Activated CD4-positive, alpha-beta T cell treated with anti-CD3 and anti-CD28 coated beads for 1 hour (primary cell): ENCODE data around the gene GHITM.
"Not testable (repeated sequence)": the region's sequence is repeated elsewhere in the genome, so short reads cannot be mapped to it uniquely, and the experiment has no call there.

ENCODE experiments used
- DNase-seq: peaks from one replicate; pipeline ENCODE4 v3.0.0-alpha.2; 2020

Gene GHITM

GRCh38 chr10:84176836-84177474 lies 37.6 kb downstream of the GHITM start:
- DNase-seq = no peak

DNA sequence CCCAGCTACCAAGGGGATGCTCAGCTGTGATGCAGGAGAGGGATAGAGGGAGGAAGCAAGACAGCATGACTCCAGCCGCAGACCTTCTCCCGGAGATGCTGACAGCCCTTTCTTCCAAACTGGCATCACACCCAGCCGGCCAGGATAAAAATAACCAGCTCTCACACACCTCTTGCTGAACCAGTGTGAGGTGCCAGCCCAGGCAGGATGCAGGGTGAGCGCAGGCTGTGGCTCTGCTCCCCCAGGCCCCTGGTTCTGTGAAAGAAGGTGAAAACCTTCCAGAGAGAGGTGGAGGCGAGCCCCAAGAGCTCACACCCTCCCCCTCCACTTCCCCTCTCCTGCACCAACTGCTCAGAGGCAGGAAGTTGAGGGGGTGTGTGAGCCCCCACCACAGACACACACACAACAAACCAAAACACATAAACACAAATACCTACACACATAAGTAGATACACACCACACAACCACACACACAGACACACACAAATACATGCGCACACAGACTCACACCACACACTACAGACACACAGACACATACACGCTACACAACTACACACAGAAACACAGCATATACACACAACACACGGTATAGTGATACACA lies 38.3 kb downstream of the GHITM start:
- DNase-seq = no peak

- DNase-seq = no peak
Measured at GRCh38 chr10:84178160-84178609, 38.9 kb downstream of the GHITM start.

- DNase-seq = no peak
Measured at GRCh38 chr10:84179059-84179710, 39.9 kb downstream of the GHITM start.

GRCh38 chr10:84180386-84180785 lies 41.1 kb downstream of the GHITM start:
- not testable (repeated sequence) for DNase-seq

DNA sequence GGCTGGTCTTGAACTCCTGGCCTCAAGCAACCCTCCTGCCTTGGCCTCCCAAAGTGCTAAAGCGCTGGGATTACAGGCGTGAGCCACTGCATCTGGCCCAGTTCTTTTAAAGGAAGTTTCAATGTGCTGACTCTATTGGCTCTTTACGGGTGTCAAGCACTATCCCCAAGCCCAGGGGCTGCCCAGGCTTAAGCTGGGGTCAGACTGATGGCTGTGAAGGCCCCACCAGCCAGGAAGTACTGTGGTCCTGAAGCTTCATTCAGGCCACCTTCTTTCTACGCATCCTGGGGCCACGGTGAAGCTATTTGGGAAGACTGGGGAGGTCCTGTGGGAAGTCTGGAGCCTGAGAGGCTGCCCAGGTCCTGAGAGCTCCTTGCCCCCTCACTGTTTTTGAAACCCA lies 42.3 kb downstream of the GHITM start:
- no peak for DNase-seq

DNA sequence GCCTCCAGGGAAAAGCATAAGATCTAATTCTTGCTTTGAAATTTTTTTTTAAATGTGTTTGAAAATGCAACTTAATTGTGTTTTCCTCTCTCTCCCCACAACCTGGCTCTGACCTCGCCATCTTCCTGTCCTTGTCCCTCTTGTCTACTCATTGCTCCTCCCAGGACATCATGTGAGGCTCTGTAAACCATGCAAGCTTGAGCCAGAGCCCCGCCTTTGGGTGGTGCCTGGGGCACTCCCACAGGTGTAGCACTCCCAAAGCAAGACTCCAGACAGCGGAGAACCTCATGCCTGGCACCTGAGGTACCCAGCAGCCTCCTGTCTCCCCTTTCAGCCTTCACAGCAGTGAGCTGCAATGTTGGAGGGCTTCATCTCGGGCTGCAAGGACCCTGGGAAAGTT lies 45.2 kb downstream of the GHITM start:
- DNase-seq = no peak

GRCh38 chr10:84185526-84186175 lies 46.3 kb downstream of the GHITM start:
- DNase-seq = no peak

GRCh38 chr10:84188815-84189214 lies 49.5 kb downstream of the GHITM start:
- no peak for DNase-seq

- DNase-seq = no peak
Measured at GRCh38 chr10:84190621-84191020, 51.3 kb downstream of the GHITM start.

DNA sequence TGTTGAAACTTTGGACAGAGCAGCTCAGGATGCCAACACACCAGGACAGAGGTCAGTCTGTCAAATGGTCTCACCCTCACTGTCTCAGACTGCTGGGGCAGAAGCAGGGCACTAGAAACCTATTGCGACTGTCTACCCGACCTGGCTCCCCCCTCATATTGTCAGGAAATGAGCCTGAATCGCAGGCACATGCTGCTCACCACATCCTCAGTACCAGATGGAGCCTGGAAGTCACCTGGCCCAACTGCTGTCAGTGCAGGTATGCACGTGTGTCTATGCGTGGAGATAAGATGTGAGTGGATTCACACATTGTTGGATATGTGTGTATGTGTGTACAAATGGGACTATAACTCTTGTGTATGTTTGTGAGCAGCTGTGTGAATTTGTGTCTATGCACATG lies 51.8 kb downstream of the GHITM start:
- DNase-seq = no peak

DNA sequence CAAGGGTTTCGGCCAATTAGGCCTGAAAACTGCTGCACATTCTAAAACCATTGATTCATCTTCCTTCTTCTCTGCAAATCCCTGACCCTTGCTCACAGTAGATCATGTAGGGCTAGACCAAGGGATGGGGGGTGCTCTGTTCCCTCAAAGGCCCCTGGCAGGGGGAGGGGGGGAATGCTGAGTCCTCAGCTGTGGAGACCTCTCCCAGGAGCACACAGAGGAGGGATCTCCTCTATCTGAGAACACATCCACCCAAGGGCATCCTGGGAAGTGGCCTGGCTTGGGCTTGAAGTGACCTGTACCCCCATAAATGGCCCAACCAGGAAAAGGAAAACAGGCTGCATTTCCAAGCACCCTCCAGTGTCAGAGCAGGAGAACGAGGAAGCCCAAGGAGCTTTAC lies 54.0 kb downstream of the GHITM start:
- DNase-seq = no peak

GRCh38 chr10:84193846-84194423 lies 54.6 kb downstream of the GHITM start:
- no peak for DNase-seq

DNA sequence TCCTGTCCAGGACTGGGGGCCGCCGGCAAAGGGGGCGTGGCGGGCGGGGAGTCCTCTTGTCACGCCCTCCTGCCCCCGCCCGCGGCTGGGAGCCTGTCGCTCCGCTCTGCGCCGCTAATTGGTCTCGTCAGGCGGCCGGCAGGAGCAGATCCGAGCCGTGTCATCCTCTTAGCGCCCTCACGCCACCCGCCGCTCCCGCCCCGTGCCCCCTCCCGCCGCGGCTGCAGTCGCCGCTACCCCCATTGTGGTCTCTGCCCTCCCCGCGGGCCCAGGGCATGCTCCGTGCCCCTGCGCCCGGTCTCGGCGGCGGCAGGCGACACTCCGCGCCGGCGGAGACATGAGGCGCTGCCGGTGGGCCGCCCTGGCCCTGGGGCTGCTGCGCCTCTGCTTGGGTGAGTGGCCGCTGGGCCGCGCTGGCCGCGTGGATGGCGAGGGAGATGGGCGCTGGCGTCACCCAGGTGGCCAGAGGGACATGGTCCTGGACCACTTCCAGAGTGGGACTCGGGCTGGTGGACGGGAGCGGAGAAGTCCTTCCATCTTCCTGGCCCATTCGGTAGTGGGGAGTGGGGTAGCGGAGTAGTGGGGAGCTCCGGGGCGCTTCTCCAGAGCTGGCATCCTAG lies 55.2 kb downstream of the GHITM start, which contains the start of gene CDHR1:
TSS of gene CDHR1 (plus strand) at position 114 of the 620 bp plus-strand sequence. CDS start at position 338, 224 bp downstream.
- DNase-seq = no peak

- DNase-seq = no peak
Measured at GRCh38 chr10:84195044-84195830, 55.9 kb downstream of the GHITM start.

DNA sequence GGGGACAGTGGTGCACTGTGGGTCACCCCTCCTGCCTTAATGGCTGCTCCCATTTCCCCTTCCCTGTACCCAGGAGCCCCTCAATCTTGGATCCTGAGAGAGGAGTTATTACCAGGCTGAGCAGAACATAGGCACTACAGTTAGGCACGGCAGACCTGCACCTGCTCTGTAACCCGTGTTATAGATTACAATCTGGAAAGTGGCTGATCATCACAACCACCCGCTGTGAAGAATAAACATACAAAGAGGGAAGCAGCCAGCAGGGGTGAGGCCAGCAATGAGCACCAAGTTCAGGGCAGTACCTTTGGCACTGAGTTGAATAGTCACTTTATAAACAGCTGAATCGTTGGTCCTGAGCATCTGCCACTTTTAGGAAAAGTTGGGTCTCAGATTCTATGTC lies 56.8 kb downstream of the GHITM start:
- no peak for DNase-seq

DNA sequence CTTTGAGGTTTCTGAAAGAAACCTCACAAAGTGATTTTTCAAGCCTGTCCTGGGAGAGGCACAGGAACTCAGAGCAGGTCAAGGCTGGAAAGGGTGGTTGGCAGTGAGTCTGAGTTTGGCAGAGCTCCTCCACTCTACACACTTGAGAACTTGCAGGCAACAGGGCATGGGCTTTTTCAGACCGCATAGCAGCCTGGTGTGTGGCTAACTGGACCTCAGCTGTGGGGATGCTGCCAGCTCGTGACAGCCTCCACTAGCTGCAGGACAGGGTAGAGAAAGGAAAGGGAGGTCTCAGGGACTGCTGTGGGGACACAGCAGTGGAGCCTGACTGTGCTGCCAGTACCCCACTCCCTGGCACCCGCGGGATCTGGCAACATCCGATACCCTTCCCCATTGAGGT lies 57.6 kb downstream of the GHITM start:
- DNase-seq = no peak

DNA sequence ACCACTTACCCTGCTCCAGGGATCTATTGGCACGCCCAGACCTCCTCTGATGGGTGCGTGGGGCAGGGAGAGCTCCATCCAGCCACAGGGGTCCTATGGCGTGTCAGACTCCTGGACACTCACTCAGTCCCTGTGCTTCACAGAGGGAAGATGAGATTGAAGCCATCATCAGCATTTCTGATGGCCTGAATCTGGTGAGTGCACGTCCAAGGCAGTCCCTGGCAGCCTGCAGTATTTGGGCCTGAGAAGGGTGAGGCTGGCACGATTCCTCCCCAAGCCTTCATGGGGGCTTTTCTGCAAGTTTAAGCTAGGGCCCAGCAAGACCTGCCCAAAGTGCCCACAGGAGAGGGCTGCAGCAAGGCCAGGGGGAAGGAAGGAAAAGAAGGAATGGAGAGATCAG lies 58.3 kb downstream of the GHITM start:
- DNase-seq = no peak

GRCh38 chr10:84198206-84198915 lies 59.1 kb downstream of the GHITM start:
- DNase-seq = no peak

DNA sequence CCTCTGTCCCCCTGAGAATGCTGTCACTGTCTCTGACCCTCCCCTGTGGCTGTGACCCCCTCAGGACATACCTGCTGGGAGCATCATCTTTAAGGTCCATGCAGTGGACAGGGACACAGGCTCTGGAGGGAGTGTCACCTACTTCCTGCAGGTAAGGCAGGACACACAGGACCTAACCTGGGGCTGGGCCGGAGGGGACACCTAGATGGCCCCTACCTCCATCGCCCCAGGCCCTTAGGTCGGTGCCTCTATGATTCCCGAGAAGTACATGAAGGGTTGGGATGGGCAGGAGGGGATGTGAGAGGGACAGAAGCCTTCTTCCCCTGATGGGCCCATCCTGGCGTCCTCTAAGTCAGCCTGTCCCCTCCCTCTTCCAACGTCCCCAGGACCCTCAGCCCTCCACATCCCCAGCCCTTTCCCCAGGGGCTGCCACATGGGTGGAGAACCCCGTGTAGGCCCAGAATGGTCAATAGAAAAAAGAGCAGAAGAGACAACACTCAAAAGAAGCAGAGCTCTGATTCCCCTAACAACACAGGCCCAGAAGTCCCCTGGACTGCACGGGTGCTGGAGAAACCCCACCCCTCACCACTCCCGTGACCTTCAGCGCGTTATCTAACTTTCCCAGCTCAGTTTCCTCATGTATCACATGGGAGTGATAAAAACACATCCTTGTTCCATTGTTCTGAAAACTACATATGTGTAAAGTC lies 61.4 kb downstream of the GHITM start:
- DNase-seq = no peak

- no peak for DNase-seq
Measured at GRCh38 chr10:84201244-84201606, 61.9 kb downstream of the GHITM start.
